ENCODE measurements around the gene FGR. TPM values are rescaled to one million over a fixed set of nuclear protein-coding genes. Genes with fewer than 3 reads are reported as not detected.

FGR gene
- total RNA-seq, 3 donors from 2014 or later = 0.08 to 0.65 (median 0.61) TPM

- DNase-seq (no peak), ATAC-seq (no peak)
- Mint-ChIP-seq H3K36me3 (ENCODE audit: insufficient read depth) (peaks cover 7% of the 10 kb centered on the region), H3K27me3 (ENCODE audit: low read depth) (no peaks in the 10 kb centered on the region), H3K9me3 (no peaks in the 10 kb centered on the region), H3K4me3 (no peak overlapping the region), H3K4me1 (ENCODE audit: low read depth) (peaks cover 42% of the 10 kb centered on the region)
These were observed 31.3 kb upstream of the FGR start for GRCh38 chr1:27666294-27666693.

GRCh38 chr1:27665016-27665651, 30.1 kb upstream of the FGR start:
- Mint-ChIP-seq H3K4me3 (no peak overlapping the region), H3K9me3 (no peaks in the 10 kb centered on the region), H3K27me3 (ENCODE audit: low read depth) (no peaks in the 10 kb centered on the region), H3K36me3 (ENCODE audit: insufficient read depth) (peaks cover 7% of the 10 kb centered on the region), H3K4me1 (ENCODE audit: low read depth) (peaks cover 42% of the 10 kb centered on the region)
- ATAC-seq = no peak
- DNase-seq = no peak

GRCh38 chr1:27664291-27664690, 29.3 kb upstream of the FGR start:
- DNase-seq (no peak), ATAC-seq (no peak)
- Mint-ChIP-seq H3K4me3 (no peak overlapping the region), H3K4me1 (ENCODE audit: low read depth) (peaks cover 39% of the 10 kb centered on the region), H3K9me3 (no peaks in the 10 kb centered on the region), H3K27me3 (ENCODE audit: low read depth) (no peaks in the 10 kb centered on the region), H3K36me3 (ENCODE audit: insufficient read depth) (peaks cover 7% of the 10 kb centered on the region)

DNA sequence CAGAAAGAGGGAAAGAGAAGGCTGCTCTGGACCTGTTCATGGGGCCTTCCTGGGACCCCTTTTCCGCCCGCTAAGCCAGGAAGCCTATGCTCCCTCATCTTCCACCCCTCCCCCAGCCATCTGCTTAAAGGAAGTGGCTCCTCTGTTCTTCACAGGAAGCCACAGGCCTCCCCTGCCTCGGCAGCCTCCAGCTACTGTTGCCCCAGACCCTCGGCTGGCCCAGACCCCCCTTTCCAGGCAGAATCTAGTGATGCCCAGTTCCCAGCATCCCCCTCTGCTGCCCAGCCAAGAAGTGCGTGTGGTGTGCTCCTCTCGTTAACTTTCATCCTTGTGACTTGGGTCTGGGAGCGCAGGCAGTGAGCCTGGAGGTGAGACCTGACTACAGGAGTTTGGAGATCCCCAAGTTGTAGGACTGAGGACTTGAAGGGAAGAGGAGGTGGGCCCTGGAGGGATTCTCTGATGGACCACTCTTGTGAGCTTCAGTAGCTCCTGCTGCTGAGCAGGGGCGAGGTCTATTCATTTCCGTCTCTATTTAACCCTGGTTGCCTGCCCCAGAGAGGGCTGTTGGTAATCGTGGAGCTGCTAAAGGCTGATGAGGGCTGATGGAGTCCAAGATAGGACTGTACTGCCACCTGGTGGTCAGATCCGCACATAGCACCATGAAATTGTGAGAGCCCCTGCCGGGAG, 27.9 kb upstream of the FGR start:
- ATAC-seq (peak; percentile 80 to 82), DNase-seq (peak; percentile 93)
- Mint-ChIP-seq H3K36me3 (ENCODE audit: insufficient read depth) (peaks cover 6% of the 10 kb centered on the region), H3K4me1 (ENCODE audit: low read depth) (peaks cover 45% of the 10 kb centered on the region), H3K27me3 (ENCODE audit: low read depth) (no peaks in the 10 kb centered on the region), H3K4me3 (peak overlapping the region; percentile 75), H3K9me3 (no peaks in the 10 kb centered on the region)

DNA sequence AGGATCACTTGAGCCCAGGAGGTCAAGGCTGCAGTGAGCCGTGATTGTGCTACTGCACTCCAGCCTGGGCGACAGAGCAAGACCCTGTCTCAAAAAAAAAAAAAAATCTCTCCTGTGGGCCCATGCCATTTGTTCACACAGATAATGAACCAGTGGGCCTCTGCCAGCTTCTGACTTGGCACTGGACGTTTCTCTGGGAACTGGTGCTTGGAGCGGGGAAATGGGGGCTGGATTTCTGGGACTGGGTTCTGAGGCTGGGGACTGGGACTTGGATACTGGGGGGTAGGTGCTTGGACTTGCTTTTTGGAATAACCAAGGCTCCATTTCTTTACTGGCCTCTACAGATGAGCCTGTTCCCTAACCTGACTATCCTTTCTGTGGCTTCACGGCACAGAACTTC, 27.3 kb upstream of the FGR start:
- DNase-seq (no peak), ATAC-seq (no peak)
- peak overlapping the region; percentile 75 for H3K4me3 Mint-ChIP-seq
- H3K4me1 Mint-ChIP-seq (ENCODE audit: low read depth) = peaks cover 45% of the 10 kb centered on the region
- no peaks in the 10 kb centered on the region for H3K27me3 Mint-ChIP-seq (ENCODE audit: low read depth)
- H3K36me3 Mint-ChIP-seq (ENCODE audit: insufficient read depth) = peaks cover 6% of the 10 kb centered on the region
- no peaks in the 10 kb centered on the region for H3K9me3 Mint-ChIP-seq

DNA sequence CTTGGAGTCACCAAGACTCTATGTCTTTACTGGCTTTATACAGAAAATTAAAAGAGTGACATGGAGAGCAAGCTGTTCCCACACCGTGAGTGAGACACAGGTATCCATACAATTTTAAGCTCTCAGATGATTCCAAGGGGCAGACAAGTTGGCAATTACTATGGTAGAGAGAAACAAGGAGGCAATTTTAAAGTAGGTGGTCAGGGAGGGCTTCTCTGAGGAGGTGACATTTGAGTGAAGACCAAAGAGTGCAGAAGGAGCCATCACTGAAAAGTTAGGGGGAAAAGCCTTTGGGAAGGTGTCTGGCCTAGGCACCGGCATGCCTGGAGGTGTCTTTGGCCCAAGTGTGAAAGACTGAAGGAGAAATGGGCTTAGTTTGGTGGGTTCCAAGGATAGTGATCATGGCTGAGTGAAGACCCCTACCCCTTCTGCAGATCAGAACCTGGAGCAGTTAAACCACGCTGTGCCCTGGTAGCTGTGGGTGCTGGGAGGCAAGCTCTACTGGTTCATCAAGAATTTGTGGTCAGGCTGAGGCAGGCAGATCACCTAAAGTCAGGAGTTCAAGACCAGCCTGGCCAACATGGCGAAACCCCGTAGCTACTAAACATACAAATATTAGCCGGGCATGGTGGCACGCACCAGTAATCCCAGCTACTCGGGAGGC, 26.6 kb upstream of the FGR start:
- H3K27me3 Mint-ChIP-seq (ENCODE audit: low read depth) = no peaks in the 10 kb centered on the region
- no peaks in the 10 kb centered on the region for H3K9me3 Mint-ChIP-seq
- peaks cover 45% of the 10 kb centered on the region for H3K4me1 Mint-ChIP-seq (ENCODE audit: low read depth)
- H3K36me3 Mint-ChIP-seq (ENCODE audit: insufficient read depth) = peaks cover 5% of the 10 kb centered on the region
- ATAC-seq (no peak), DNase-seq (no peak)
- H3K4me3 Mint-ChIP-seq = peak overlapping the region; percentile 78

- ATAC-seq (no peak), DNase-seq (no peak)
- peaks cover 45% of the 10 kb centered on the region for H3K4me1 Mint-ChIP-seq (ENCODE audit: low read depth)
- peak overlapping the region; percentile 78 for H3K4me3 Mint-ChIP-seq
- no peaks in the 10 kb centered on the region for H3K9me3 Mint-ChIP-seq
- H3K27me3 Mint-ChIP-seq (ENCODE audit: low read depth) = no peaks in the 10 kb centered on the region
- H3K36me3 Mint-ChIP-seq (ENCODE audit: insufficient read depth) = no peaks in the 10 kb centered on the region
These were observed 25.4 kb upstream of the FGR start for GRCh38 chr1:27660300-27660835.

DNA sequence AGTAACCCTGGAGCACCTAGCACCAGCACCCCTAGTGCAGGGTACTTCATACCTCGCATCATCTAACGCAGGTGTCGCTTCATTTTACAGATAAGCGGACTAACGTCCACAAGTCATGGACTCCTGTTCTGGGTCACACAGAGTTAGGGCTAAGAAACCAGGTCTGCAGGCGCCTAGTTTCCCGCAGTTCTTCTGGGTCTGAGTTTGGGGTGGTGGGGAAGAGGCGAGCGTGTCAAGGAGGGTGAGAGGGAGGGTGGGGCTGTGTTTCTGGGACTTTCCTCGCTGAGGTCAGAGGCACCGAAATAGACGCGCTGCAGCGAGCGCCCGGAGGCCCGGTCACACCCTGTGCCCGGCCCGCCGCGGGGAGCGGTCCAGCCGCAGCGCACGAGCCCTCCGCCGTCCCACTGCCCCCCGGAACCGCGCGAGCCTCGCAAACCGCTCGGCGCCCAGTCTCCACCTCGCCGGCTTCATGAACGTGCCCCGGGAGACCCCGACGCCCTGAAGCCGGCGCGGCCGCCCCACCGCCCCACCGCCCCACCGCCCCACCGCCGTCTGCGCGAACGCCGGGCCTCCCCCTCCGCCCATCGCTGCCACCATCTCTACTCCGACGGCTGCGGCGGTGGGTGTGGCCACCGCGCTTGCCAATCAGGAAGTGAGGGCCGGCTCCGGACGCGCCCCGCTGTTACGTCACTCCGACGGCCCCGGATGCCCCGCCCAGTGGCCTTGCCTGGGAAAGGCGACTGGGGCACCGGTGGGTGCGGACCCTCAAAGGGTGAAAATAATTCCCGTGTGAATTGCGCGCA, 24.7 kb upstream of the FGR start:
- Mint-ChIP-seq H3K9me3 (no peaks in the 10 kb centered on the region), H3K27me3 (ENCODE audit: low read depth) (no peaks in the 10 kb centered on the region), H3K36me3 (ENCODE audit: insufficient read depth) (no peaks in the 10 kb centered on the region), H3K4me1 (ENCODE audit: low read depth) (peaks cover 45% of the 10 kb centered on the region), H3K4me3 (peak overlapping the region; percentile 78)
- ATAC-seq (peak; percentile 70 to 76), DNase-seq (peak; percentile 76)

- Mint-ChIP-seq H3K9me3 (no peaks in the 10 kb centered on the region), H3K27me3 (ENCODE audit: low read depth) (no peaks in the 10 kb centered on the region), H3K4me3 (peak overlapping the region; percentile 78), H3K36me3 (ENCODE audit: insufficient read depth) (no peaks in the 10 kb centered on the region), H3K4me1 (ENCODE audit: low read depth) (peaks cover 45% of the 10 kb centered on the region)
- DNase-seq (peak; percentile 20), ATAC-seq (peak in 1 of 2 donors; percentile 11)
These were observed 24.0 kb upstream of the FGR start for GRCh38 chr1:27658951-27659496.

DNA sequence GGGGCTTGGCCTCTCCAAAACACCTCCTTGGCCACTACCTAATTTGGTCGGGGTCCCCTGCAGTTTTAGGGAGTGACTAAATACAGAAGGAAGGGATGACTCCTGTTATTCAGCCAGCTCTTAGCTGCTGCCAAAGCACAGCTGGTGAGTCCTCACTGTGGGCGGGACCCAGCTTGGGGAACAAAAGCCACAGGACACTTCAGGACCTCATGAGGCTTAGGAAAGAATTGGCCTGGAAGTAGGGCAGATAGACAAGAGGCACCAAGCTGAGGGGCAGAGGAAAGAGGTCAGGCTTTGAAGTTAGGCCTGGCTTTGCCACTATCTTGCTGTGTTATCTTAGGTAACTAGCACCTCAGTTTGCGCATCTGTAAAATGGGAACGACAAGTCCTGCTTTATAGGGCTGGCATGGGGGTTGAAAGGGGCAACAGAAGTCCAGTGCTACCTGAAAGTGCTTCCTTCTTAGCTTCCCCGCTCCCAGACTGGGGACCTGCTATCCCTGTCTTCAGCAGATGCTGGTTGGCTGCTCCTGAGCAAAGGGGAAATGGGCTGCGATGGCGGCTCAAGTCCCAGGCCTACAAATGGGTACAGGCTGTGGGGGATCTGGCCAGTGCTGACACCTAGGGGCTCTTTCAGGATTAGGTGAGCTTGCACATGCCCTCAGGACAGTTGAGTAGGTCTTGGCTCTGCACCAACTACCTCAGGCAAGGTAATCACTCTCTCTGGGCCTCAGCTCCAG, 21.3 kb upstream of the FGR start:
- DNase-seq (no peak), ATAC-seq (no peak)
- Mint-ChIP-seq H3K4me3 (no peak overlapping the region), H3K27me3 (ENCODE audit: low read depth) (no peaks in the 10 kb centered on the region), H3K9me3 (no peaks in the 10 kb centered on the region), H3K36me3 (ENCODE audit: insufficient read depth) (no peaks in the 10 kb centered on the region), H3K4me1 (ENCODE audit: low read depth) (peaks cover 27% of the 10 kb centered on the region)

GRCh38 chr1:27655151-27655937, 20.4 kb upstream of the FGR start:
- H3K36me3 Mint-ChIP-seq (ENCODE audit: insufficient read depth) = no peaks in the 10 kb centered on the region
- DNase-seq (no peak), ATAC-seq (no peak)
- H3K27me3 Mint-ChIP-seq (ENCODE audit: low read depth) = no peaks in the 10 kb centered on the region
- no peak overlapping the region for H3K4me3 Mint-ChIP-seq
- peaks cover 20% of the 10 kb centered on the region for H3K4me1 Mint-ChIP-seq (ENCODE audit: low read depth)
- H3K9me3 Mint-ChIP-seq = no peaks in the 10 kb centered on the region

GRCh38 chr1:27652111-27652864, 17.3 kb upstream of the FGR start:
- Mint-ChIP-seq H3K4me3 (no peak overlapping the region), H3K36me3 (ENCODE audit: insufficient read depth) (no peaks in the 10 kb centered on the region), H3K4me1 (ENCODE audit: low read depth) (peaks cover 10% of the 10 kb centered on the region), H3K27me3 (ENCODE audit: low read depth) (no peaks in the 10 kb centered on the region), H3K9me3 (no peaks in the 10 kb centered on the region)
- DNase-seq (no peak), ATAC-seq (no peak)

Data from activated T-cell treated with anti-CD3 and anti-CD28 coated beads, Interleukin-2, amount 50 U/mL, for 4 hours (primary cell).